ENCODE data around the gene G2E3.
A peak's percentile ranks its signal among the peaks of the same experiment; 100 is the strongest.
"Not testable (repeated sequence)": the region's sequence is repeated elsewhere in the genome, so short reads cannot be mapped to it uniquely, and the experiment has no call there.

The G2E3 gene

GRCh38 chr14:30641207-30641606 is 82.2 kb downstream of the G2E3 start:
- Mint-ChIP-seq H3K27ac (no peak overlapping the region), H3K9me3 (no peaks in the 10 kb centered on the region), H3K4me3 (no peak overlapping the region), H3K4me1 (ENCODE audit: low read depth) (peaks cover 3% of the 10 kb centered on the region), H3K36me3 (ENCODE audit: low read depth) (peaks cover 85% of the 10 kb centered on the region), H3K27me3 (no peaks in the 10 kb centered on the region)
- DNase-seq = no peak

- H3K4me3 Mint-ChIP-seq; H3K9me3 Mint-ChIP-seq; H3K27ac Mint-ChIP-seq; H3K4me1 Mint-ChIP-seq (ENCODE audit: low read depth); H3K27me3 Mint-ChIP-seq; DNase-seq: not testable (repeated sequence)
- peaks cover 82% of the 10 kb centered on the region for H3K36me3 Mint-ChIP-seq (ENCODE audit: low read depth)
Measured at GRCh38 chr14:30644462-30644861, 85.5 kb downstream of the G2E3 start.

GRCh38 chr14:30645600-30645999 is 86.6 kb downstream of the G2E3 start:
- Mint-ChIP-seq H3K27ac (no peak overlapping the region), H3K4me1 (ENCODE audit: low read depth) (peaks cover 5% of the 10 kb centered on the region), H3K9me3 (no peaks in the 10 kb centered on the region), H3K4me3 (no peak overlapping the region), H3K27me3 (no peaks in the 10 kb centered on the region), H3K36me3 (ENCODE audit: low read depth) (peaks cover 85% of the 10 kb centered on the region)
- no peak for DNase-seq

- H3K36me3 Mint-ChIP-seq (ENCODE audit: low read depth) = peaks cover 85% of the 10 kb centered on the region
- no peaks in the 10 kb centered on the region for H3K9me3 Mint-ChIP-seq
- no peak overlapping the region for H3K27ac Mint-ChIP-seq
- no peak for DNase-seq
- peaks cover 5% of the 10 kb centered on the region for H3K4me1 Mint-ChIP-seq (ENCODE audit: low read depth)
- H3K4me3 Mint-ChIP-seq = no peak overlapping the region
- no peaks in the 10 kb centered on the region for H3K27me3 Mint-ChIP-seq
Measured at GRCh38 chr14:30648471-30648870, 89.5 kb downstream of the G2E3 start.

GRCh38 chr14:30651937-30652336 is 93.0 kb downstream of the G2E3 start:
- Mint-ChIP-seq H3K4me3 (no peak overlapping the region), H3K4me1 (ENCODE audit: low read depth) (no peaks in the 10 kb centered on the region), H3K9me3 (no peaks in the 10 kb centered on the region), H3K27ac (no peak overlapping the region), H3K36me3 (ENCODE audit: low read depth) (peaks cover 54% of the 10 kb centered on the region), H3K27me3 (no peaks in the 10 kb centered on the region)
- DNase-seq = no peak

- Mint-ChIP-seq H3K27me3 (no peaks in the 10 kb centered on the region), H3K9me3 (no peaks in the 10 kb centered on the region), H3K27ac (no peak overlapping the region), H3K36me3 (ENCODE audit: low read depth) (peaks cover 54% of the 10 kb centered on the region), H3K4me3 (no peak overlapping the region), H3K4me1 (ENCODE audit: low read depth) (no peaks in the 10 kb centered on the region)
- no peak for DNase-seq
Measured at GRCh38 chr14:30655124-30655523, 96.2 kb downstream of the G2E3 start.

GRCh38 chr14:30655658-30656057 is 96.7 kb downstream of the G2E3 start:
- Mint-ChIP-seq H3K27ac (no peak overlapping the region), H3K36me3 (ENCODE audit: low read depth) (peaks cover 55% of the 10 kb centered on the region), H3K4me1 (ENCODE audit: low read depth) (no peaks in the 10 kb centered on the region), H3K4me3 (no peak overlapping the region), H3K9me3 (no peaks in the 10 kb centered on the region), H3K27me3 (no peaks in the 10 kb centered on the region)
- DNase-seq = no peak

GRCh38 chr14:30656190-30656632 is 97.3 kb downstream of the G2E3 start:
- Mint-ChIP-seq H3K27me3 (no peaks in the 10 kb centered on the region), H3K9me3 (no peaks in the 10 kb centered on the region), H3K4me3 (no peak overlapping the region), H3K27ac (no peak overlapping the region), H3K4me1 (ENCODE audit: low read depth) (no peaks in the 10 kb centered on the region), H3K36me3 (ENCODE audit: low read depth) (peaks cover 56% of the 10 kb centered on the region)
- DNase-seq = peak; percentile 35

GRCh38 chr14:30657050-30657449 is 98.1 kb downstream of the G2E3 start:
- Mint-ChIP-seq H3K27me3 (no peaks in the 10 kb centered on the region), H3K9me3 (no peaks in the 10 kb centered on the region)
- DNase-seq = no peak

GRCh38 chr14:30657606-30658163 is 98.7 kb downstream of the G2E3 start:
- H3K36me3 Mint-ChIP-seq (ENCODE audit: low read depth) = peaks cover 58% of the 10 kb centered on the region
- no peak for DNase-seq

More at GRCh38 chr14:30657050-30657449, 98.1 kb downstream of the G2E3 start:
- Mint-ChIP-seq H3K36me3 (ENCODE audit: low read depth) (peaks cover 54% of the 10 kb centered on the region), H3K27ac (no peak overlapping the region), H3K4me3 (no peak overlapping the region), H3K4me1 (ENCODE audit: low read depth) (no peaks in the 10 kb centered on the region)

GRCh38 chr14:30658645-30659044 is 99.7 kb downstream of the G2E3 start:
- Mint-ChIP-seq H3K4me3 (no peak overlapping the region), H3K27me3 (no peaks in the 10 kb centered on the region), H3K9me3 (no peaks in the 10 kb centered on the region), H3K27ac (no peak overlapping the region), H3K36me3 (ENCODE audit: low read depth) (peaks cover 55% of the 10 kb centered on the region), H3K4me1 (ENCODE audit: low read depth) (no peaks in the 10 kb centered on the region)
- DNase-seq = no peak

More at GRCh38 chr14:30657606-30658163, 98.7 kb downstream of the G2E3 start:
- no peak overlapping the region for H3K27ac Mint-ChIP-seq
- no peaks in the 10 kb centered on the region for H3K9me3 Mint-ChIP-seq
- H3K4me1 Mint-ChIP-seq (ENCODE audit: low read depth) = no peaks in the 10 kb centered on the region
- no peaks in the 10 kb centered on the region for H3K27me3 Mint-ChIP-seq
- H3K4me3 Mint-ChIP-seq = no peak overlapping the region

GRCh38 chr14:30669594-30669993 is 110.6 kb downstream of the G2E3 start:
- Mint-ChIP-seq H3K27ac (no peak overlapping the region), H3K36me3 (ENCODE audit: low read depth) (peaks cover 59% of the 10 kb centered on the region), H3K4me3 (no peak overlapping the region), H3K9me3 (peaks cover 4% of the 10 kb centered on the region), H3K27me3 (no peaks in the 10 kb centered on the region), H3K4me1 (ENCODE audit: low read depth) (peaks cover 14% of the 10 kb centered on the region)
- DNase-seq = no peak
